Hypothalamus (tissue), 51 donors: Measurements from ENCODE around the gene CDHR2.
"Not testable (repeated sequence)": the region's sequence is repeated elsewhere in the genome, so short reads cannot be mapped to it uniquely, and the experiment has no call there.

Experiments used
- DNase-seq, 51 donors: peaks; one replicate each; lab custom pipeline; 2025; lab: John Stamatoyannopoulos, UW

Gene CDHR2

DNA sequence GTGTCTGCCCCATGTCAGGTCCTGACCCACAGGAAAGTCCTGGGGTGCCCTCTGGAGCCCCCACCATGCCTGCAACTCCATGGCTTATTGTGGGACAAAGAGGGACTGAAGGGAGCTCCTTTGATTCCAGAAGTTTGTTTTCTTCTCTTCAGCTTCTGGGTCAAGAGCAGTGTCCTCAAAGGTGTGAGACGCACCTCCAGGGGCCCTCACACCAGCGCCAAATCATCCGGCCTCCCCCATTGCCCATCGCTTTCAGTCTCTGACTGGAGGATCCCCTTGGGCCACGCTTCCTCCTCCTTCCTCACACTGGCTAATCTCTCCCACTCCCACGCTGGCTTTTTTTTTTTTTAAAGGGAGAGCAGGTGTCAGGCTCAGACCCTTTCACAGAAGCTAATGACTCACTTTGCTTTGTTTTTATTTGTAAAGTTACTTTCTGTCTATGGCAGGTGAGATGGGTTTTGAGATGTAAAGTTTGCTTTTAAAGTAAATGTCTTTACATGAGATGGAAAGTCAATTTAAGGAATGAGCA is 16.7 kb downstream of the CDHR2 start:
- DNase-seq: no peak

DNA sequence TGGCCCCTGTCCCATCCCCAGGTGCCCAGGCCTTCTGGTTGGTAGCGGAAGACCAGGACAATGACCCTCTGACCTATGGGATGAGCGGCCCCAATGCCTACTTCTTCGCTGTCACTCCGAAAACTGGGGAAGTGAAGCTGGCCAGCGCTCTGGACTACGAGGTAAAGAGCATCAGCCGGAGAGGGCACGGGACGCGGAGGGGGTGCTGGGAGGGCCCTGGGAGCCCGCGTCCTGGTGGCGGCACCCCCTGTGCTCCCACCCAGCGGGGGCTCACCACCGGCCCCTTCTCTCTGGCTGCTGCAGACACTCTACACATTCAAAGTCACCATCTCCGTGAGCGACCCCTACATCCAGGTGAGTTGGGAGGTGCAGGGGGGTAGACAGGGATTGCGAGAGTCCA is 19.5 kb downstream of the CDHR2 start:
- DNase-seq: no peak

- no peak for DNase-seq
Measured at GRCh38 chr5:176570044-176570443, 20.9 kb downstream of the CDHR2 start.

DNA sequence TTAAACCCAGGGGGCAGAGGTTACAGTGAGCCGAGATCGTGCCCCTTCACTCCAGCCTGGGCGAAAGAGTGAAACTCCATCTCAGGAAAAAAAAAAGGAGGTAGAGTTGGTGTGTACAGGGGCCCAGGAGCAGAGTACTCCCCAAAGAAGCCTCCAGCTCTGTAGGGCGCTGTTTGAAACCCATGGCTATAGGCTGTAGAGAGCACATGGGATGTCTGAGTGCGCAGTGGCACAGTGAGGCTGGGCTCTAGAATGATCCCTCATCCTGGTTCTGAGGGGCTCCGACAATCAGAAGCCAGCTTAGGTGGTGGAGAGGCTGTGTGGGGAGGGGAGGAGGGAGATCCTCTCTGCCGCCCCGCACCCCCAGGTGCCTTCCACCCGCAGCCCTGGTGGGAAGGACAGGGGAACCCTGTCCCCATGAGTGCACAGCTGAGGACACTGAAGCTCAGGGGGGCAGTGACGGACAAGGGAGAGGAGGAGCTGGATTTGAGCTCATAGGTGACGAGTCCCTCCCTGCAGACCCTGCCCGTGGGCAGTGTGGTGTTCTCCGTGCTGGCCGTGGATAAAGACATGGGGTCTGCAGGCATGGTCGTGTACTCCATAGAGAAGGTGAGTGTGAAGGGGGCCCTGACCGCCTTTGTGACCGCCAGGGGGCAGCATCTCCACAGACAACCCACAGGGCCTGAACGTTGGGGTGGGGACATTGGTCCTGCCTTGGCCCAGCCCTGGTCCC is 24.6 kb downstream of the CDHR2 start:
- peak in 48 of 51 donors; percentile 2 to 81 (median 50) for DNase-seq

GRCh38 chr5:176574297-176574591 is 25.1 kb downstream of the CDHR2 start:
- no peak for DNase-seq

DNA sequence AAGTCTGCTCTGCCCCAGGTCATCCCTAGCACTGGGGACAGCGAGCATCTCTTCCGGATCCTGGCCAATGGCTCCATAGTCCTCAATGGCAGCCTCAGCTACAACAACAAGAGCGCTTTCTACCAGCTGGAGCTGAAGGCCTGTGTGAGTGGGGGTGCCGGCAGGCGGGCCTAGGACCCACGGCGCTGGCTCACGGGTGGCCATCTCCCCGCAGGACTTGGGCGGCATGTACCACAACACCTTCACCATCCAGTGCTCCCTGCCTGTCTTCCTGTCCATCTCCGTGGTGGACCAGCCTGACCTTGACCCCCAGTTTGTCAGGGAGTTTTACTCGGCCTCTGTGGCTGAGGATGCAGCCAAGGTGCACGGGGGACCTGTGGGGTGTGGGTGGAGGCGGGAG is 25.9 kb downstream of the CDHR2 start:
- DNase-seq: no peak

DNA sequence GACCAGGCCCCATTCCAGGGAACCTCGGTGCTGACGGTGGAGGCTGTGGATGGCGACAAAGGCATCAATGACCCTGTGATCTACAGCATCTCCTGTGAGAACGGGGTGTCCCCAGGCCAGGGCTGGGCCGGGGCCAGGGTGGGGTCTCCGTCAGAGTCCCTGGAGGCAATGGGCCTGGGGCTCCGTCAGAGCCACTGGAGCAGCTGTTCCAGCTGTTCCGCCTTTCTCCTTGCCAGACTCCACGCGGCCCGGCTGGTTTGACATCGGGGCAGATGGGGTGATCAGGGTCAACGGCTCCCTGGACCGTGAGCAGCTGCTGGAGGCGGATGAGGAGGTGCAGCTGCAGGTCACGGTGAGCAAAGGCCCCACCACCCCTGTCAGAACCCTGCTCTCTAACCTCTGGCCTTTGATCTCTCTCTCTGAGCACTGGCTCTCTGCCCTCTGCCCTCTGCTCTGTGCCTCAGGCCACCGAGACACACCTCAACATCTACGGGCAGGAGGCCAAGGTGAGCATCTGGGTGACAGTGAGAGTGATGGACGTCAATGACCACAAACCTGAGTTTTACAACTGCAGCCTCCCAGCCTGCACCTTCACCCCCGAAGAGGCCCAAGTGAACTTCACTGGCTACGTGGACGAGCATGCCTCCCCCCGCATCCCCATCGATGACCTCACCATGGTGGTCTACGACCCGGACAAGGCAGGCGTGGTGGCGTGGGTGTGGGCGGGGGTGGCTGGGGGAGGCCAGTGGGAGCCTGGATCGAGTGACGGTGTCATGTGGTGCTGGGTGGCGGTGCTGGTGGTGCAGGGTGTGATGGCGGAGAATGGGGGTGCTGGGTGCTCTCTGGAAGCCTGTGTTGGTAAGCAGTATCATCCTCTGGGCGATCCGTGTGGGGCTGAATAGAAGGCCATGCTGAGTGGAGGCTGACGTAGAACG is 26.6 kb downstream of the CDHR2 start:
- no peak for DNase-seq

- peak in 5 of 51 donors; percentile 4 to 32 (median 11) for DNase-seq
Measured at GRCh38 chr5:176577312-176578176, 28.4 kb downstream of the CDHR2 start.

GRCh38 chr5:176578391-176578808 is 29.3 kb downstream of the CDHR2 start:
- DNase-seq: peak in 2 of 51 donors; percentile 5 to 14

DNA sequence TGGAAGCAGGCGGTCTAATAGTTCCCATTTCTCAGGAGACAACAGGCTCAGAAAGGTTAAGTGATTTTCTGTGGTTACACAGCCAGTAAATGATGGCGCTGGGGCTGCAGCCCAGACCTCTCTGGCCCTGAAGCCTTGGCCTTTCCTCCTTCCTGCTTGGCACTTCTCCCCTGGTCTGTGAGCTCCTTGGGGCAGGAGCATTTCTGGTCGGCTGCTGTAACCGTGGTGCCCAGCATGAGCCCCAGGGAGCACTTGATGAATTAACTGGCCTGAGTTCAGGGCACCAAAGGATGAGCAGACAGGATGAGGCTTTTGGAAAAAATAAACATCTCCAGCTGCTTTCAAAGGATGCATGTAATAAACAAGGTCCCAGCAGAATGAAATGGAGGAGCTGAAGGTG is 30.2 kb downstream of the CDHR2 start:
- no peak for DNase-seq

GRCh38 chr5:176581361-176581760 is 32.2 kb downstream of the CDHR2 start:
- no peak for DNase-seq

DNA sequence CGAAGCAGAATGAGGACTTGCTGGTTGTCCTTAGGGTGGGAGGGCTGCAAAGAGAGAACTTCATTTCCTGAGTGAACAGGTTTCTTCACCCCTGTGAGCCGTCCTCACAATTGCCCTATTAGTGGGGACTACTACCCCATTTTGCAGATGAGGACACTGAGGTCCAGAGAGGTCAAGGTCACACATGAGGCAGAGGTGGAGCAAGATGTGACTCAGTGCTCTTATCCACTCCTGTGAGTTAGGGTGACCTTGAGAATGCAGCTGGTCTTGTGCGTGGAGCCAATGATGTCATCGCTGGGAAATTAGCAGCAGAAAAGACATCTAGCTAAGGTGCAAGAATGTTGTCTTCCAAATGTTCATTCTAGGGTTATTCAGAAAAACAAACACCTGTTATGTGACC is 33.9 kb downstream of the CDHR2 start:
- DNase-seq: no peak

GRCh38 chr5:176587398-176587797 is 38.3 kb downstream of the CDHR2 start:
- no peak for DNase-seq

GRCh38 chr5:176588297-176588696 is 39.2 kb downstream of the CDHR2 start:
- DNase-seq: no peak

- DNase-seq: no peak
Measured at GRCh38 chr5:176589039-176589769, 40.1 kb downstream of the CDHR2 start.

DNA sequence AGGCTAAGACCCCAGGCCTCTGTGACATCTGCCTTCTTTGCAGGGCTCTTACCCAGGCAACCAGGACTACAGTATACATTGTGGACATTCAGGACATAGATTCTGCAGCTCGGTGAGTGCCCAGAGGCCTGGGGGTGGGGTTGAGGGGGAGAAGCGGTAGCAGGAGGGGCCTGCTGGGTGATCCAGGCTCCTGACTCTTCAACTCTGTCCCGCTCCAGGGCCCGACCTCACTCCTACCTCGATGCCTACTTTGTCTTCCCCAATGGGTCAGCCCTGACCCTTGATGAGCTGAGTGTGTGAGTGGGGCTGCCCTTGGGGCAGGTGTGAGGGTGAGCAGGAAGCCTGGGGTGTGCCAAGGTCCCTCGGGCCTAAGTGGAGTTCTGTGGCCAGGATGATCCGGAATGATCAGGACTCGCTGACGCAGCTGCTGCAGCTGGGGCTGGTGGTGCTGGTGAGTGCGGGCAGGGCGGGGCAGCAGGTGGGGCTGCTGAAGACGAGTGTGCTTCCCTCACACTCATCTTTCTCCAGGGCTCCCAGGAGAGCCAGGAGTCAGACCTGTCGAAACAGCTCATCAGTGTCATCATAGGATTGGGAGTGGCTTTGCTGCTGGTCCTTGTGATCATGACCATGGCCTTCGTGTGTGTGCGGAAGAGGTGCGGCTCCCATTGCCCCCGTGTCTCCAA is 41.0 kb downstream of the CDHR2 start:
- DNase-seq: no peak

DNA sequence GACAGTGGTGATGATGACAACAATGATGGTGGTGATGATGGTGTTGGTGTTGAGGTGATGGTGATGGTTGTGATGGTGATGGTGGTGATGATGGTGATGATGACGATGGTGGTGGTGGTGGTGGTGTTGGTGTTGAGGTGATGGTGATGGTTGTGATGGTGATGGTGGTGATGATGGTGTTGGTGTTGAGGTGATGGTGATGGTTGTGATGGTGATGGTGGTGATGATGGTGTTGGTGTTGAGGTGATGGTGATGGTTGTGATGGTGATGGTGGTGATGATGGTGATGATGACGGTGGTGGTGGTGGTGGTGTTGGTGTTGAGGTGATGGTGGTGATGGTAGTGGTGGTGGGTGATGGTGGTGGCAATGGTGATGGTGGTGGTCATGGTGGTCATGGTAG is 42.5 kb downstream of the CDHR2 start:
- not testable (repeated sequence) for DNase-seq

DNA sequence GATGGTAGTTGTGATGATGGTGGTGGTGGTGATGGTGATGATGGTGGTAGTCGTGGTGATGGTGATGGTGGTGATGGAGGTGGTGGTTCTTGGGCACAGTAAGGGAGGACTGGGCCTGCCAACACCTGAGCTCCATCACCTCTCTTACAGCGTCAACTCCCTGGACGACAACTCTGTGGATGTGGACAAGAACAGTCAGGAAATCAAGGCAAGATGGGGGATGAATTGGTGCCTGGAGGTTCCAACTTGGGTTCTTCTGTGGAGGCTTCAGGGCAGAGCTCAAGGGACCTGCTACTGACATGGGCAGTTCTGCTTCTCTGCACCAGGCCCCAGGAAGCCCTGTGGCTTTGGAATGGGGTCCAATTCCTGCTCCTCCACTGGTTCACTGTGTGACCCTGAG is 43.4 kb downstream of the CDHR2 start:
- DNase-seq: no peak

DNA sequence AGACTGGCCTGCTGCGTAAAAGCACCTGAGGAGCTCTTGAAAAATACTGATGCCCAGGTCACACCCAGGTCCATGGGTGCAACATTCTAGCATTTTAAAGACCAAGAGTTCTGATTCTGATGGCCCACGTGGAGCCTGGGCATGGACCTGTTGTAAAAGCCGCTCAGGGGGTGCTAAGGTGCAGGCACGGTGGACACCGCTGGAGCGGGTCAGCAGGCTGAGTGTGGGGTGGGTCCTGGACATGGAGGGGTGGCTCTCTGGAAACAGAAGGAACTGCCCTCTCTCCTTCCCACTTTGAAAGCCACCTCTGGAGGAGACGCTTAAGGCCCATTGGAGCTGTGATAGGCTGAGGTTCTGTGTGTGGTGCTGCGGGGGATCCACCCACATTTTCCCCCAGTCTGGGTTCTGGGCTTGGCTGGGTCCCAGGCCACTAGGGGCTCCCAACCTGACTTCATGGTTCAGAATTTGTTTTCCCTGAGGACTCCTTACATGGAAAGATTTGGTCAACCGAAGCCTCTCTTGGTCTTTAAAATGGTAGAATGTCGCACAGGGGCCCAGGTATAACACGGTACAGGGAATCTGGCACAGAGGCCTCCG is 44.2 kb downstream of the CDHR2 start:
- DNase-seq: no peak
